Right lobe of liver (tissue), 6 donors: ENCODE measurements around the gene C12orf57. TPM values are rescaled to one million over a fixed set of nuclear protein-coding genes. Genes with fewer than 3 reads are reported as not detected.

ENCODE experiments used
- ATAC-seq, 4 donors: fragments of 200-7000 bp; cut with Tn5 transposase; one replicate each; pipeline ENCODE4 v1.9.1; 2020; ENCODE audit warnings: mild to moderate bottlenecking in 4 of 4, moderate library complexity in 4 of 4
- DNase-seq, 3 donors: peaks; one replicate each; pipeline ENCODE4 v3.0.0-alpha.2; 2020
- H3K27ac ChIP-seq, 3 donors: fragments of 200-600 bp; one replicate each; pipeline ENCODE4 v1.8.0; 2022
- H3K27me3 ChIP-seq, 2 donors: fragments of 200-600 bp; one replicate each; pipeline ENCODE4 v1.8.0; 2022
- H3K36me3 ChIP-seq, 4 donors: fragments of 200-600 bp; sonication (generic) in 1 of 4; one replicate each; pipeline versions ENCODE4 v1.5.1 to v1.8.0; 2017 to 2022; ENCODE audit warnings: control low read depth in 1 of 4
- H3K4me1 ChIP-seq, 4 donors: fragments of 200-600 bp; sonication (generic) in 1 of 4; one replicate each; pipeline versions ENCODE4 v1.5.1 to v1.8.0; 2017 to 2022; ENCODE audit warnings: control low read depth in 1 of 4
- H3K4me3 ChIP-seq, 3 donors: fragments of 200-600 bp; one replicate each; pipeline ENCODE4 v1.8.0; 2022
- H3K9me3 ChIP-seq, 4 donors: fragments of 200-600 bp; sonication (generic) in 1 of 4; one replicate each; pipeline versions ENCODE4 v1.5.1 to v1.8.0; 2017 to 2022; ENCODE audit warnings: control low read depth in 1 of 4
- CTCF ChIP-seq, 4 donors: fragments of 200-600 bp in 3 of 4; fragments of 450-650 bp in 1 of 4; IDR thresholded peaks; one replicate each; pipeline versions ENCODE4 v1.5.1 to v1.8.0; 2016 to 2022; ENCODE audit warnings: antibody characterized with exemption in 4 of 4, mild to moderate bottlenecking in 2 of 4
- POLR2A ChIP-seq: fragments of 450-650 bp; IDR thresholded peaks from one replicate; pipeline ENCODE4 v1.6.1; 2017; ENCODE audit warnings: antibody characterized with exemption, mild to moderate bottlenecking
- WGBS: methylation state at CpG from one replicate; pipeline ENCODE4 v1.1.6; 2018; ENCODE audit warnings: low coverage, low lambda C conversion rate; ENCODE audit not compliant: insufficient coverage; ENCODE audit errors: missing lambda C conversion rate; 5-methylcytosine and 5-hydroxymethylcytosine counted together
- intact Hi-C, 2 donors: fragments of 100-400 bp; cut with DNase I; formaldehyde crosslinking; loops; one replicate each; pipeline versions ENCODE4 v1.11.2 to v1.14.1; 2022
- total RNA-seq, 6 experiments: library from RNA; depleted of rRNA in 2 of 6; stranded (reverse); fragments of >200 nt in 2 of 6; fragmentation: NEBNext Ultra II Directional in 3 of 6; extraction: Animal tissue kit (Norgen Biotek cat#: 25700) in 3 of 6; gene quantifications; one replicate each; pipeline versions ENCODE4 v1.1.0 to v1.2.4, GENCODE V29; 2016 to 2023
- donor health status: DM: no; HTN: yes; CAD: no.
- donor health status: DM: no; HTN: no; CAD: no.
- donor health status: DM: no; HTN: no; CAD: no.
- donor health status: DM: no; HTN: yes; CAD: no.
- donor health status: DM: no; HTN: yes; CAD: no.

C12orf57 gene
- total RNA-seq, 6 experiments from 2014 or later, result 47.6 to 189 (median 70.5) TPM

- DNase-seq (peak in 1 of 3 donors; percentile 26), ATAC-seq (no peak)
- H3K27me3 ChIP-seq, result no peaks in the 10 kb centered on the region
- intact Hi-C loops, result no loop called here
- H3K4me1 ChIP-seq, result peaks cover 0 to 30% (median 8%) of the 10 kb centered on the region in 4 donors
- H3K9me3 ChIP-seq, result no peaks in the 10 kb centered on the region
- 76% methylated on average over 7 of the region's 8 CpGs for WGBS
- TF ChIP-seq POLR2A (no peak), CTCF (IDR thresholded peaks at IDR 0.05) (no peak)
- H3K27ac ChIP-seq, result no peak overlapping the region
- no peaks in the 10 kb centered on the region for H3K36me3 ChIP-seq
- no peak overlapping the region for H3K4me3 ChIP-seq
Observed at GRCh38 chr12:6947615-6948014, 3.8 kb downstream of the C12orf57 start.

GRCh38 chr12:6948873-6949594 lies 5.2 kb downstream of the C12orf57 start:
- no peak for ATAC-seq

GRCh38 chr12:6950401-6950801 lies 6.6 kb downstream of the C12orf57 start:
- DNase-seq, result peak in 1 of 3 donors; percentile 22

More at GRCh38 chr12:6948873-6949594, 5.2 kb downstream of the C12orf57 start:
- no peaks in the 10 kb centered on the region for H3K9me3 ChIP-seq
- TF ChIP-seq POLR2A, result no peak
- TF ChIP-seq CTCF (IDR thresholded peaks at IDR 0.05), result no peak
- H3K27me3 ChIP-seq, result no peaks in the 10 kb centered on the region
- intact Hi-C loops, result no loop called here
- DNase-seq, result peak in 2 of 3 donors; percentile 25 to 34
- H3K4me1 ChIP-seq, result peaks cover 0 to 24% (median 8%) of the 10 kb centered on the region in 4 donors
- H3K27ac ChIP-seq, result peak overlapping the region in 2 of 3 donors; percentile 8 to 43
- H3K4me3 ChIP-seq, result no peak overlapping the region
- H3K36me3 ChIP-seq, result no peaks in the 10 kb centered on the region
- 31% methylated on average over 4 of the region's 15 CpGs for WGBS

More at GRCh38 chr12:6950401-6950801, 6.6 kb downstream of the C12orf57 start:
- peaks cover 0 to 17% (median 4%) of the 10 kb centered on the region in 4 donors for H3K4me1 ChIP-seq
- peak overlapping the region in 1 of 3 donors; percentile 77 for H3K27ac ChIP-seq
- H3K27me3 ChIP-seq, result no peaks in the 10 kb centered on the region
- no peak for ATAC-seq
- intact Hi-C loops, result loop anchor here in 1 of 2 donors (10.0 kb wide), 1 partner anchor 144 kb away; the partner anchor contains the start of gene C1R
- WGBS, result no CpG with 5 or more reads among the region's 1 CpG
- H3K36me3 ChIP-seq, result no peaks in the 10 kb centered on the region
- no peak overlapping the region for H3K4me3 ChIP-seq
- no peaks in the 10 kb centered on the region for H3K9me3 ChIP-seq
- TF ChIP-seq POLR2A (no peak), CTCF (IDR thresholded peaks at IDR 0.05) (no peak)
